ENCODE results near the gene LPCAT2. TPM values are rescaled to one million over a fixed set of nuclear protein-coding genes. Genes with fewer than 3 reads are reported as not detected.

LPCAT2 gene
- total and polyA plus RNA-seq, 9 donors, result 13.5 to 28.6 (median 18.6) TPM

Other genes with a start within 250 kb of the LPCAT2 start
- gene IRX6, start 184.9 kb upstream of the LPCAT2 start, total RNA-seq, result 0.09 TPM
- gene IRX6, start 184.9 kb upstream of the LPCAT2 start, polyA plus RNA-seq (ENCODE audit: insufficient read depth in 1 of 8, insufficient read length in 8 of 8, low replicate concordance in 1 of 8), result under 1 TPM; 0.11 to 0.85 (median 0.26) TPM
- gene MMP2, start 29.9 kb upstream of the LPCAT2 start, total RNA-seq, result 277 TPM
- 100 to 1,000 TPM; 359 to 709 (median 454) TPM for gene MMP2, start 29.9 kb upstream of the LPCAT2 start, polyA plus RNA-seq (ENCODE audit: insufficient read depth in 1 of 8, insufficient read length in 8 of 8, low replicate concordance in 1 of 8)
- gene CAPNS2, start 57.6 kb downstream of the LPCAT2 start, total RNA-seq, result 0.62 TPM
- gene CAPNS2, start 57.6 kb downstream of the LPCAT2 start, polyA plus RNA-seq (ENCODE audit: insufficient read depth in 1 of 8, insufficient read length in 8 of 8, low replicate concordance in 1 of 8), result 1 to 10 TPM in 1 of 8 donors, under 1 TPM in 6, not detected in 1; 0.12 to 7.1 (median 0.16) TPM
- gene SLC6A2, start 146.9 kb downstream of the LPCAT2 start, total RNA-seq, result 2.3 TPM
- 1 to 10 TPM in 6 of 8 donors, under 1 TPM in 2; 0.65 to 3.0 (median 1.6) TPM for gene SLC6A2, start 146.9 kb downstream of the LPCAT2 start, polyA plus RNA-seq (ENCODE audit: insufficient read depth in 1 of 8, insufficient read length in 8 of 8, low replicate concordance in 1 of 8)

All from muscle of leg (tissue), 9 donors.